ENCODE data around the gene CCDC38. TPM values are rescaled to one million over a fixed set of nuclear protein-coding genes. Genes with fewer than 3 reads are reported as not detected.

Gene CCDC38
- total and polyA plus RNA-seq, 9 of the 15 experiments (the other 6 are each of a cell fraction or from before 2014, with no cell fraction given), result not detected

DNA sequence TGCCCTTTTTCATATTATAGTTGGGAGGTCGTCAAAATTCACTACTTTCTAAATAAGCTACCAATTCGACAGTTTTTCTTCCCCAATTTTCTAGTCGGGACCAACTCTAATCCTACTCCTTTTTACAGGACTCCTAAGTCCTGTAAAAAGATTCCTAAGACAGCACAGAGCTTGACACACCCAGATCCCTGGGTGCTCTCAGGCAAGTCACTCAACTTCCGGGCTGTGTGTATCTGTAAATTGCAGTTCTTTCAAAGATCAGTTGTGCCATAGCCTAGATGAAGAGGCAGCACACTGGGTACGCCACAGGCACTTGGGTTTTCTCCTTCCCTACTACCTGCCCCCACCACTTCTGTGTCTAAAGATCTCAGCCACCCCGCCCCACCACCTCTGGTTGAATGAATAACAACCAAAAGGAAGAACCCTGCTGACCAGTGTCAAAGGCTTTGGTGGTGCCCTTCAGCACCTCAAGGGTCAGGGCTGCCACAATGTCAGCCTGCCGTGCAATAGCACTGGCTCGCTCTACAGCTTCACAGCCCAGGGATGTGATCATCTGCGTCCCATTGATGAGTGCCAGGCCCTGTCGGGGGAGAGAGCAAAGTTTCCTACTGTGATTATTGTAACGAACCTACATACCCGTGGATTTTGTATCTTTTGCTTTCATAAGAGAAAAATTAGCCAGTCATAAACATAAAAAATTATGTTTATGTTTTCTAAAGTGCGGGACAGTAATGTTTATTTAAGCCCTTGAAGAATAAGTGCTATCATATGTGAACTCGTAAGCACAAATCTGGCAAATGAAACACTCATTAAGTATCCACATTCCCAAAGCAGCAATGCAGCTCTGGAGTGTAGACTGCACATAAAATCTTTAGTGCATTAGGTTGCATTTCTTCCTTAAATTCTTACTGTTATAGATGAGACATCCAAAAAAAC is 44.5 kb upstream of the CCDC38 start (continued):
- no peak for TF ChIP-seq HDAC8 (tag; IDR thresholded peaks at IDR 0.05)
- TF ChIP-seq JUN (IDR thresholded peaks at IDR 0.05; ENCODE audit: borderline replicate concordance, low read depth, low read length), result no peak
- TF ChIP-seq JUN (CRISPR knock-in tag; IDR thresholded peaks at IDR 0.05; ENCODE audit: borderline replicate concordance), result no peak
- TF ChIP-seq, protein P1, sequence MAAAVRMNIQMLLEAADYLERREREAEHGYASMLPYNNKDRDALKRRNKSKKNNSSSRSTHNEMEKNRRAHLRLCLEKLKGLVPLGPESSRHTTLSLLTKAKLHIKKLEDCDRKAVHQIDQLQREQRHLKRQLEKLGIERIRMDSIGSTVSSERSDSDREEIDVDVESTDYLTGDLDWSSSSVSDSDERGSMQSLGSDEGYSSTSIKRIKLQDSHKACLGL (CRISPR knock-in tag; IDR thresholded peaks at IDR 0.05; ENCODE audit: borderline replicate concordance, poor library complexity, severe bottlenecking), result no peak
- TF ChIP-seq, protein P2, sequence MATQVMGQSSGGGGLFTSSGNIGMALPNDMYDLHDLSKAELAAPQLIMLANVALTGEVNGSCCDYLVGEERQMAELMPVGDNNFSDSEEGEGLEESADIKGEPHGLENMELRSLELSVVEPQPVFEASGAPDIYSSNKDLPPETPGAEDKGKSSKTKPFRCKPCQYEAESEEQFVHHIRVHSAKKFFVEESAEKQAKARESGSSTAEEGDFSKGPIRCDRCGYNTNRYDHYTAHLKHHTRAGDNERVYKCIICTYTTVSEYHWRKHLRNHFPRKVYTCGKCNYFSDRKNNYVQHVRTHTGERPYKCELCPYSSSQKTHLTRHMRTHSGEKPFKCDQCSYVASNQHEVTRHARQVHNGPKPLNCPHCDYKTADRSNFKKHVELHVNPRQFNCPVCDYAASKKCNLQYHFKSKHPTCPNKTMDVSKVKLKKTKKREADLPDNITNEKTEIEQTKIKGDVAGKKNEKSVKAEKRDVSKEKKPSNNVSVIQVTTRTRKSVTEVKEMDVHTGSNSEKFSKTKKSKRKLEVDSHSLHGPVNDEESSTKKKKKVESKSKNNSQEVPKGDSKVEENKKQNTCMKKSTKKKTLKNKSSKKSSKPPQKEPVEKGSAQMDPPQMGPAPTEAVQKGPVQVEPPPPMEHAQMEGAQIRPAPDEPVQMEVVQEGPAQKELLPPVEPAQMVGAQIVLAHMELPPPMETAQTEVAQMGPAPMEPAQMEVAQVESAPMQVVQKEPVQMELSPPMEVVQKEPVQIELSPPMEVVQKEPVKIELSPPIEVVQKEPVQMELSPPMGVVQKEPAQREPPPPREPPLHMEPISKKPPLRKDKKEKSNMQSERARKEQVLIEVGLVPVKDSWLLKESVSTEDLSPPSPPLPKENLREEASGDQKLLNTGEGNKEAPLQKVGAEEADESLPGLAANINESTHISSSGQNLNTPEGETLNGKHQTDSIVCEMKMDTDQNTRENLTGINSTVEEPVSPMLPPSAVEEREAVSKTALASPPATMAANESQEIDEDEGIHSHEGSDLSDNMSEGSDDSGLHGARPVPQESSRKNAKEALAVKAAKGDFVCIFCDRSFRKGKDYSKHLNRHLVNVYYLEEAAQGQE (IDR thresholded peaks at IDR 0.05; ENCODE audit: borderline replicate concordance), result no peak
- TF ChIP-seq, protein P2 (CRISPR knock-in tag; IDR thresholded peaks at IDR 0.05; ENCODE audit: low read depth), result no peak
- no peak for TF ChIP-seq THRAP3 (IDR thresholded peaks at IDR 0.05; ENCODE audit: borderline replicate concordance)
- TF ChIP-seq, protein P3, sequence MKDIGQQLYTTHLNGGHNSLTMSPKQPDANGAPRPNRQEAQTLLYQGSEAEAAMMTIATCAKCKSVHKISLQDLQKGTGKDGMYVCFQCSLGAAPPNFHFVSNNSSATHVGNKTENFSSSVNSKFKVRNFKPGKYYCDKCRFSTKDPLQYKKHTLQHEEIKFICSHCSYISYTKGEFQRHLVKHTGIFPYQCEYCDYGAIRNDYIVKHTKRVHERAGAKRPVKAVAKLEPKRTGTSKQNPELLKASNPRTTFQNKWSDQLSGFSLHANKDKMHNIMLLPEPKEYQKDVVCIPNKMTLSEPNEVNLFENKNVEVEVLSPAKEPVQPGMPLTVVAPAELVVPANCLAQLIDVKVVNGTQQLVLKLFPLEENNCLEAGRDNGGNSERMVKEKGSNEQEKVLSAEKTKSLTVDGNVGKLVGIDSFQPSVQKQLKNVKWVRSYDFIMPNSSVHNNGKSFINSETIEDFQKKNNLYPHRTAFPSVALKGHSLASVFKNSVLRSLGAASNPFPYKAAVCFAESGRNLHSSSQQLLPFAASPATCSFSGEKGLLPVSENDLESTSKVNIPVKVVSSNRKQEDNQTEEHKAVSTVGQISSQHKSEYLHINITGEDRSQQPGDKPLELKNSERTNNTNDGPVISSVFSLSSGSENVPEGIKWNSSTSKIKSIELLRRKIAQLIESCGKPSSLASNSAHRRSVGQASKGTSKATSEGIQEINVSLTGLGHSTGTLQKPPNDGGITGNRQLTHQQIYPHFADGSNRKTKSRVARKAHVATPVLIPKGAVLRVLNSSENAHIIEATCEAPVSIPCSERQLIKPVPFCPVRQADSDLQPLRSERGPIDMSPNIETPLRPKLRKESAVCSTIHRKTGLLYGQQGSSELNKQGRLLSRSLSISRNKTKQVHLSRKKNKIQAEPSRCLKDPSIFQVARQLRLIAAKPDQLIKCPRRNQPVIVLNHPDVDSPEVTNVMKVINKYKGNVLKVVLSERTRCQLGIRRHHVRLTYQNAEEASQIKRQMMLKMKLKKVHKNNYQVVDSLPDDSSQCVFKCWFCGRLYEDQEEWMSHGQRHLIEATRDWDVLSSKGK (CRISPR knock-in tag; IDR thresholded peaks at IDR 0.05), result no peak
